Measurements from ENCODE around the gene ARHGAP22.
"Not testable (repeated sequence)": the region's sequence is repeated elsewhere in the genome, so short reads cannot be mapped to it uniquely, and the experiment has no call there.

Gene ARHGAP22

GRCh38 chr10:48450233-48450740 is 154.6 kb downstream of the ARHGAP22 start:
- DNase-seq (ENCODE audit: low read depth), result no peak

- DNase-seq (ENCODE audit: low read depth), result no peak
Observed at GRCh38 chr10:48449501-48450232, 155.2 kb downstream of the ARHGAP22 start.

DNA sequence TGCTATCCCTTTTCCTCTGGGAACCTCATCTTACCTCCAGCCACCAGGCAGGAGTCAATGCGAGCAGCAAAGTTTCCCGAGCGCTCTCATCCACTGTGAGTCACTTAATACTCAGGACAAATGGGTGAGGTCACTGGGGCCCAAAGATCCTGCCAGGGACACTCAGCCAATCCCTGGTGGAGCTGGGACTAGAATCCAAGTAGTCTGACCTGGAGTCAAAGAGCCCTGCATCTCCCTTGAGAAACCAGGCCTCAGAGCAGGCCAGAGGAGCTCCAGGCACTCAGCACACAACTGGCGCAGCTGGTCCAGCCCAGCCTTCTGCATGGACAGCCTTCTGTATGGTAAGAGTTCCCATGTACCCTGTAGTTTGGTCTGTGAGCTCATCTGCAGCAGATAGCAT is 156.1 kb downstream of the ARHGAP22 start:
- DNase-seq (ENCODE audit: low read depth), result peak; percentile 55

- no peak for DNase-seq (ENCODE audit: low read depth)
Observed at GRCh38 chr10:48447356-48448215, 157.3 kb downstream of the ARHGAP22 start.

DNA sequence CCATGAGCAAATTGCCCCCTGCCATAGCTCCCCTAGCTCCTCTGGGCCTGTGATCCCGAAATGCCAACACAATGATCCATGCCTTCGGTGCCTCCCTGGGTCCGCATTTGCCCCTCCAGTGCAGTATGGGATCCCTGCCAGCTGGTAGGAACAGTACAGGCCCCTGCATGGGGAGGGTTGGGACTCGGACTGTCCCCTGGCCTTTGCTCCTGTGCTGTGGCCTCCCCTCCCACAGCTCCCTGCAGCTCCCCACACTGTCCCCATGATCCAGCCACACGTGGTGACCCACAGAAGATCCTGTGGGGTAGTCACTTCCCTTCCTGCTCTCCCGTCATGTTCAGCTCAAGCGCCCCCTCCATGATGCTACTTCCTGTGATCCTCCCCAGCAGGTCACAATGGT is 158.1 kb downstream of the ARHGAP22 start:
- DNase-seq (ENCODE audit: low read depth), result no peak

DNA sequence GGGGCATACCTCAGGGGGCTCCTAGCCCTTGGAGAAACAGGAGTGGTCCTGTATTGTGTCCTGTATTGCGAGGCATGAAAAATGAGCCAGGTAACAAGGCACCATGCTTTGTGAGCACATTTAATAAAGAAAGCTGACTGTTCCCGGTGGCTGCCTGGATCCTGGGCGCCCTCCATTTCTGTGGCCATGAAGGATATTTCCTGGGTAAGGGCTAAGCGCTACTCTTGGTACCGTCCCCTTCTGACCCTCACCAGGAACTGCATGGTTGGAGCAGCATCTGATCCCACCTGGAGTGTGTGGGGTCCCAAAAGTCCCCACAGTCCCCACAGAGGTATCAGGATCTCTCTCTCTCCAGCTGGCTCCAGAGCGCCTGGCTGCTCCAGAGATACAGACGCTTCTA is 158.9 kb downstream of the ARHGAP22 start:
- DNase-seq (ENCODE audit: low read depth), result no peak

DNA sequence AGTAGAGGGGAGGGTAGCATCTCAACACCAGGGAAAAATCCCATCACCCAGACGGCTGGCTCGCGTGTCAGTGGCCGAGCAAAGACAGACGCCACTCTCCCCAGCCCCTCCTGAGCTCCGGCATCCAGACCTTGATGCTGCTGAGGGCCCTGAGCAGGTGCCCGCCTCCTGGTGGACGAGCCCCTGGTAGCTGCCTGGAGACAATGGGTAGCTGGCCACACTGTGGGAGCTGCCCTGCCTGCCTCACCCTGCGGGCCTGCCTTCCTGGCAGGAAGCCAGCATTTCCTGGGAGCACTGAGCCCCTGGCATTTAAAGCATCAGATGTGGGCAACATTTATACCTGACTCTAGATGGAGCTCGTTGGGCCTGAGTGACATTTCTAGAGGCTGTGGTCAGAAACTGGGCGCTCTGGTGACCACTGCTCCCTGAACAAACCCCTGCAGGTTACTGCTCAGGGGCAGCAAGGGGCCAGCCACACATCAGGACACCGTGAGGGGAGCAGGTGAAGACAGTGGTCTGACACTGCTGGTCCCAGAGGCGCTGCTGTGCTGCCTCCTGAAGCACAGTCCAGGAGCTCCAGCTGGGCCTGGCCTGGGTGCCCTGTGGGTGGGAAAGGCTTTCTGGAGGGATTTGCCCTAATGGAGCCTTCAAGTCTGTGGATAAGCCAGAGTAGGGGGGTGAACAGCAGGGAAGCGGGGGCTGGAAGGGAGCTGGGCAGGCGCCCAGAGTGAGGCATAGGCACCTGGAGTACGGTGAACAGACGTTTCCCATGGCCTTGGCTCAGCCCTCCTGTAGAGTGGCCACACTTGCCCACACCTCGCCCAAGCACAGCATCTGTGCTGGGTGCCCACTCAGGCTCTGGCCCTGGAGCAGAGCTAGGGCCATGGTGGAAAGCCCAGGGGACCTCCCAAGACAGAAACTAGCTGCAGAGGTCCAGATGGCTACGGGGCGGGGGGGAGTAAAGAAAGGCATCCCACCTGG is 159.7 kb downstream of the ARHGAP22 start:
- no peak for DNase-seq (ENCODE audit: low read depth)

GRCh38 chr10:48444266-48444665 is 160.6 kb downstream of the ARHGAP22 start:
- peak; percentile 11 for DNase-seq (ENCODE audit: low read depth)

DNA sequence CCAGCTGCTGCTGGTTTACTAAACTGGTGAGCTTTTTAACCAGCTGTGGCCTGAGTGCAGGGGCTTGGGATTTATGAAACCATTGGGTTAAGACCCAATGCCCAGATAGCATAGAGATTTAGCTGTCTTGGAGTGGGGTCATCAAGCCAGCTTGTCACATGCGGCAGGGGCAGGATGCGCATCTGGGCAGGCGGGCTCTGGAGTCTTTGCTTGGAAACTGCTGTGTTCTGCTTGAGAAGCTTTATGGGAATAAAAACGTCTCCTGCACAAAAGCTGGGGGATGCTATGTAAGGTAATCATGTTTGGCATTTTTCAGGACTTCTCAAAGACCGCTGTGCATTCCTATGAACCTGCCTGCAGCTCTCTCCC is 162.1 kb downstream of the ARHGAP22 start:
- no peak for DNase-seq (ENCODE audit: low read depth)

- DNase-seq (ENCODE audit: low read depth), result no peak
Observed at GRCh38 chr10:48442090-48442808, 162.6 kb downstream of the ARHGAP22 start.

GRCh38 chr10:48440771-48441170 is 164.1 kb downstream of the ARHGAP22 start:
- DNase-seq (ENCODE audit: low read depth), result no peak

DNA sequence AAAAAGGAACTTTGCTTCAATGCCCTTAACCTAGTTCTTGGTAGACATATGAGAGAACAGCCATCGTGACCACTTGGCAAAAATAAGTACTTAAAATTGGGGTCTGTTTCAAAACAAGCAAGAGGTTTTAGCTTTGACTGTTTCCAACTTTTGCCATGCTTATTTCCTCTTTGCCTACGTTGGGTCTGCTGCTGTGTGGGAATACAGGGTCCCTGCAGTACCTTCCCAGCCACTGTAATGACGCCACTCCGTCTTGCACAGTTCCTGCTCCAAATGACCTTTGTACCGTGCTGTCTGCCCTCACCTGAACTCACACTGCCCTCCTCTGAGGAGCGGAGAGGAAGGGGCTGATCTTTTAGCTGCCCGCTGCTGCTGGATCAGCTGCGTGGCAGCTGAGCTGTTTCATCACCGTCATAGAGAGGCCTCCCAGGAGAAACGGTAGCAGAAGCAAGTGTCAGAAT is 165.3 kb downstream of the ARHGAP22 start:
- DNase-seq (ENCODE audit: low read depth), result no peak

DNA sequence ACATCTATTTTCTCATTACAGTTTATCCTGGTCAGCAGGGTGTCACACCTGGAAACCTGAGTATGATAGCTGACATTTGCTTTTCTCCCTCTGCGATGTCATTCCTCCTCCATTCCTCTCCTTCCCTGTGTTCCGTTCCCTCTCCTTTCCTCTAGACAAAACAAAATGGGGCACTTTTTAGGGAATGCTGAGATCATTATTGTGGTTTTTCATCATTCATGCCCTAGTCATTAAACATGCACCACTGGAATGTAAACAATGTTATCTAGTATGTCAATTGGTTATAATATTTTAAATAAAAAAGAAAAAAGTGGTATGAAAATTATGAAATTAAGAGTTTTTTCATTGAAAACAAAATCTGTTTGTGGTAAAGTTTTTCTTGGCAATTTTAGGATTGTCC is 165.8 kb downstream of the ARHGAP22 start:
- peak; percentile 28 for DNase-seq (ENCODE audit: low read depth)

GRCh38 chr10:48437546-48437945 is 167.3 kb downstream of the ARHGAP22 start:
- DNase-seq (ENCODE audit: low read depth), result no peak

- no peak for DNase-seq (ENCODE audit: low read depth)
Observed at GRCh38 chr10:48431871-48432270, 173.0 kb downstream of the ARHGAP22 start.

DNA sequence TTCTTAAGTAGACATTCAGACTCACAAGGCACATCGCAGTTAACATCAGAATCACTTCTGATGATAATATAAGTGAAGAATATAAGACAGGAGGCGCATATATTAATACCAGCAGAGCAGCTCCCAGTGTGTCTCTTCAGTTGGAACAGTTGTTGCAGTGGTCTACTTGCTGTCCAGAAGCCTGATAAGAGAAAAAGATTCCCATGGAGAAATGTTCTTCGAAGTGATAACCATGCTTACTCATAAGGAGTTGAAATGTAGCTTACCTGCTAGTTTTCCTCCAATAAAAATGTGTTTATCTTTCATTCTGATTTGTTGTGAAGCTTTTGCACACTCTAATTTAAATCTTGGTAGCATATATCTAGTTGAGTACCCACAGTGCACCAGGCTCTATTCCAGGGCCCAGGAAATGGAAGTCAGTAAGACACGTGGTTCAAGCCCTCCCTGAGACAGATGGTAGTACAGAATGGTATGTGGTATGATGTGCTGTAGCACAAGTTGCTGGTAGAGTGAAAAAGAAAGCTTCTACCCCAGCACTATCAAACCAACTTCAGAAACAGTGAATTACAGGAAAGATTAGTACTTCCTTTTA is 174.4 kb downstream of the ARHGAP22 start:
- no peak for DNase-seq (ENCODE audit: low read depth)

DNA sequence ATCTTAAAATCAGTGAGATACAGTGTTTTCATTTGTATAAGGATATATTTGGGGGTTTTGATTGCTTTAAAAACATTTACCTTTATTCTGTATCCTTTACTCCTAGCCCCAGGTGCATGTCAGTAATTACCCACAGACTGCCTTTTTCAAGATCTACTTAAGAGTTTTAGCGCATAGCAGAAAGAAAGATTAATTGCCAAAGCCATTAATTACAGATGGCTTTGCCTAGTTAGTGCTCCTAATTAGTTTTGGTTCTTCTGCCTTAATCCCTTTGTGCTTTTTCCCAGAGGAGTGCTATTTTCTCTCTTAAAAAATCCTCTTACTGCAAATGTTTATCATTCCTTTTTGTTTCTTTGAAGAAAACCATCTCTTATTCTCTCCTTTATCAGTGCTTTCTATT is 175.6 kb downstream of the ARHGAP22 start:
- no peak for DNase-seq (ENCODE audit: low read depth)

- no peak for DNase-seq (ENCODE audit: low read depth)
Observed at GRCh38 chr10:48428896-48429295, 176.0 kb downstream of the ARHGAP22 start.

DNA sequence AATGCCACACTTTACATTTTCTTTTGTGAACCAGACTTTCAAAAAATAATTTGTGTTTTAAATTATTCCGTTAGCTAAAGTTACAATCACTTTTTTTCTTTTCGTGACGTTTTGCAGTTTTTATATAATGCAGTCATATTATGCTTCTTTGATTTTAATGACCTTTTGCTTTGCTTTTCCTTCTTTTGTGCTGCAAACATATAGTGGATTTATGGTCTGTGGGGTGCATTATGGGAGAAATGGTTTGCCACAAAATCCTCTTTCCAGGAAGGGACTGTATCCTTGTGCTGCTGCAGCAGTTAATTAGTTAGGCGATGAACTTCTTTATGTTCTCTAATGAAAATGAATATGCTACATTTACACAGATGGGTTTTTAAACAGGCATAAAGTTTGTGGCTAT is 181.0 kb downstream of the ARHGAP22 start:
- no peak for DNase-seq (ENCODE audit: low read depth)

GRCh38 chr10:48421862-48422261 is 183.0 kb downstream of the ARHGAP22 start:
- not testable (repeated sequence) for DNase-seq (ENCODE audit: low read depth)

DNA sequence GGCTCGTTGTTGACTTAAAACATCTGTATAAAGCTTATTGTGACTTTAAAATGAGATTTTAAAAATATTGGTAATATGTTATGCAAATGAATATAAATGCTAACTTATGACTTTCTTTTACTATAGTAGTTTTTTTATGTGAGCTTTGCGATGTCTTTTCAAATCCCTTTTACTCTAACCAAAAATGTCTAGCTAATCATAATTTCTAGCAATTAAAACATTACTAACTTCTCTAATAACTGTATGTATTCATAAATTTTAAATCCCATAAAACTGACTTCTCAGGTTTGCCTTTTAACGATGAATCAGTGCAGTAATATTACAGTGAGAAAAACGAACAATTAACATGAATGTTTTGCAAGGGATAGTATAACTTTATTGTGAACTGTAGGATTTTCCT is 185.2 kb downstream of the ARHGAP22 start:
- no peak for DNase-seq (ENCODE audit: low read depth)

All from GM04504 (cell line).